NCI-H345 (cell line): Measurements from ENCODE around the gene MAPRE2.

ENCODE experiments used
- DNase-seq: peaks from one replicate; lab custom pipeline; 2025; lab: John Stamatoyannopoulos, UW

Gene MAPRE2

GRCh38 chr18:35038029-35038428 lies 3.2 kb upstream of the MAPRE2 start:
- no peak for DNase-seq

DNA sequence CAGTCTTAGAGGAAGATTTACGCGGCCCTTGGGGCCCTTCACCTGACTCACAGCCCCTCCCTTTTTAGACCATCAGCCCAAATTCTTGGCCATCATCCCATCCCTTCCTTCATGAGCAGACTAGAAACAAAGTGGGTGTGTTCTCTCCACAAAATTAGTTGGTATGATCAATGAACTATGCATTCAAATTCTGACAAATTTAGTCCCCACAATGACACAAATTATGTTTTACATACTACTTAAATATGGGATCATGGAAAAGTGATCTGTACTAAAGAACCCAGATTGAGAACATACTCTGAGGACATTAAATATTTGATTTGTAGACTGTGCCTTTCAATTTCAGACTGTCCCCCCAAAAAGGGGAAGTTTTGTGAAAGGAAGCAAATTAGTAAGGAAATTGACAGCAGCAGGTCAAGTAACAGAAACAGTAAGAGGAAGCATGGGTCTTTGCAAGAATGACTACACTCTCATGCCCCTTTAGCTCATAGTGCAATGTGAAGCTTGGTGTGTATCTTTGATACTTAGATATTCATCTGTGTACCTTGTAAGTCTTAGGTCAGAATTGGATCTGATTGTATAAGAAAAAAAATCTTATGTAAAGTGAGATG lies 2.2 kb upstream of the MAPRE2 start:
- no peak for DNase-seq

GRCh38 chr18:35040638-35040987 lies 600 bp upstream of the MAPRE2 start:
- DNase-seq: no peak

GRCh38 chr18:35041815-35042387 lies 688 bp downstream of the MAPRE2 start:
- DNase-seq: peak; percentile 48

DNA sequence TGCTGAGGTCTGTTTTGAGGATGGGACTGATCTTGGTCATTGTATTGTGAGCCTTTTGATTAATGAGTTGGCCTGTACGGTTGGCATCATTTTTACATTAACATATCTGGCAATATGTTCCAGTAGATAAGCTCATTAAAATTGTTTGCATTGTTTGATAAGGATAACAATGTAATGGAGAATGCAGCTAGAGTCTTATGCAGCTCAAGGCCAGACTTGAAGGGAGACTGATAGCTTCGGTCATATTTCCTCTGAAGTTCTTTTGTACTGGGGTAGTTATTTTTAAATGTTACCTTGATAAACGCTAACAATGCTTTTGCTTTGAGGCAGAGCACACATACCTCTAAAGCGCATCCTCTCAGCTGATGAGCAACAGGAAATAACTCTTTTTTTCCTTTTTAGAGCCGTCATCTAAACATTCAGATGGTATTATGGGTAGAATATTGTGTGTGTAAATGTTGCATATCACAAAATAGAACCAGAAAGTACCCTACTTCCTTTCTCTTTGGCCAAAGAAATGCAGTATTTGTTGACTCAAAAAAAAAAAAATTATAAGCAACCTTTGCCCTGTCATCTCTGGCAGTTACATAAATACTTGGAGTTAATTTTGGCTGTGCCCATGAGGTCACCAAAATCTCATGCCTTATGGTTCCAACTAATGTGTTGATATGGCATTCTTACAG lies 1.3 kb downstream of the MAPRE2 start:
- DNase-seq: no peak

DNA sequence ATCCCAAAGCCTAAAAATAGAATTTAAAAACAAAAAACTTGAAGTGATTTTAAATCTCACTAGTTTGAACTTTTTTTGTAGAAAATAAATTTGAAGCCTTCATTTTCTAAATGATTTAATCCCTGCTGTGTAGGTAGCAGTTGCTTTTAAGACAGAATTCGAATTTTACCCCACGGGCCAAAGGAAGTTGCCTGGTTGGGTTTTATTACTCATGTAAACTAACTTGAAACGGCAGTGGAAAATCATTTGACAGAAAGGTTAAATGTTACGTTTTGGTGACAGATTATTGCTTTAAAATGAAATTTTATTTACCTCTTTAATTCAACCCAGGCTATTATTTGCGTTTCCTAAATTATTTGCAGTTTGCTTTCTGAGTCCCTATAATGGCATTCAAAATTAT lies 2.0 kb downstream of the MAPRE2 start:
- no peak for DNase-seq

DNA sequence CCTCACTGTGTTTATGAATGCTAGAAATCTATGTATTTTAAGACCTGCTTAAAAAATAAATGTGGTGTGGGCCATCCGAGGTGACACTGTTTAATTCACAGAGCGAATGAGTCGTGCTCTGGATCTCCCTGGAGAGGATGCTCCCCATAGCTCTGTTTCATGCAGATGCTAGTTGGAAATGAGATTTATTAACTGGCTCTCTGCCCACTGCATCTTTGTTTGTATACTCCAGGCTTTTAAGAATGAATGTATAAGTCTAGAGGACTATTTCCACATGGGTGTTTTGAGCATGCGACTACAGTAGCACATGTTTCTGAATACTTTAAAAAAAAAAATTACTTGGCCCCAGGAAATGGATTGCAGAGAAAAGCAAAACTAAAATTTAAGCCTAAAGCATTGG lies 3.9 kb downstream of the MAPRE2 start:
- peak; percentile 68 for DNase-seq

- DNase-seq: no peak
These were observed 4.6 kb downstream of the MAPRE2 start for GRCh38 chr18:35045806-35046205.

- DNase-seq: no peak
These were observed 6.6 kb downstream of the MAPRE2 start for GRCh38 chr18:35047697-35048292.

GRCh38 chr18:35049111-35050027 lies 8.2 kb downstream of the MAPRE2 start:
- no peak for DNase-seq

GRCh38 chr18:35050028-35050546 lies 8.9 kb downstream of the MAPRE2 start:
- DNase-seq: no peak

GRCh38 chr18:35050705-35051195 lies 9.5 kb downstream of the MAPRE2 start:
- DNase-seq: no peak

- no peak for DNase-seq
These were observed 10.6 kb downstream of the MAPRE2 start for GRCh38 chr18:35051641-35052377.

GRCh38 chr18:35054401-35054800 lies 13.2 kb downstream of the MAPRE2 start:
- no peak for DNase-seq

GRCh38 chr18:35055105-35055504 lies 13.9 kb downstream of the MAPRE2 start:
- DNase-seq: no peak

GRCh38 chr18:35055726-35056125 lies 14.5 kb downstream of the MAPRE2 start:
- DNase-seq: no peak

GRCh38 chr18:35059280-35059927 lies 18.2 kb downstream of the MAPRE2 start:
- no peak for DNase-seq

GRCh38 chr18:35060122-35060815 lies 19.1 kb downstream of the MAPRE2 start:
- DNase-seq: no peak

DNA sequence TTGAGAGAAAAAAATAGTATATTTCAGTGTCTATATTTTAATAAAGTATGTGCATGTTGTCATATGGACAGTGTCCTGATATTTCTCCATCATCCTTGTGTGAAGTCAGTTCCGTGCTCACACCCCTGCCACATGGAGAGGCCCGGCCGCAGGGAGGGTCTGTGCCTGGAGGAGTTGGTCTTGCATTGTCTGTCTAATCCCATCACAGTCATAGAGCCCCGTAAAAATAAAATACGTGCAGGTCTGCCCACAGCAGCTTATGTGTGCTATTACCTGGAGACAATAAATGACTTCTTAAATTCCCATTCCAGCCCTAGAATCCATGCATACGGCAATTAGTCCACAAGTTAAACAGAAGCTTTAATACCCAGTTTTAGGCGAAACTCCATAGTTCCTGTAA lies 20.1 kb downstream of the MAPRE2 start:
- no peak for DNase-seq

DNA sequence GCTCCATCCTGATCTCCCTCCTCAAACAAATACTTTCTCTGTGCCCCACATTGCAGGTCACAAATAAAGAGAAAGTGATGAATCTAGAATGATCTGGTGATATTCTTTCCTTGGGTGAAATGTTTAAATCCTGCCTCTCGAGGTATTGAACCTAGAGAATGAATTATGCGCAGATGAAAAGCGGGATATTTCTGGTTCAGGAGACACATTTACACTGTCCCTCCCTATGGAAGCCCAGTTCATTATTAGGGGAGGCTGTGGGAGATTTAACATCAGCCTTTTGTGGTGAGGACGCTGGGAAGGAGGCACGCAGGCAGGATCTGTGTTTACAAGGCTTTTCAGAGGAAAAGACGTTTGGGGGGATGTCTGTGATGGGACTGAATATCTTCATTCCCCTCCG lies 20.6 kb downstream of the MAPRE2 start:
- no peak for DNase-seq
